ENCODE data around the gene TRPM2.

The TRPM2 gene

DNA sequence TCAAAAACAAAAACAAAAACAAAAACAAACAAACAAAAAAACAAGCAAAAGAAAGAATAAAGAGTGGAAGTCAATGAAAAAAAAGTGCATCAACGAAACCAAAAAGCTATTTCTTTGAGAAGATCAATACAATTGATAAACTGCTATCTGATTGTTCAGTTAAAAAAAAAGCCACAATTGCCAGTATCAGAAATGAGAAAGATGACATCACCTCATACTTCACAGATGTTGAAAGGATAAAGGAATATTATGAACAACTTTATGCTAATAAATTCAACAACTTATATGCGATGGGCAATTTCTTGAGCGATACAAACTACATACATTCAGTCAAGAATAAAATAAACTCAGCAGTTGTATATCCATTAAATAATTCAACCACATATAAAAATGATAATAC, 99.7 kb downstream of the TRPM2 start:
- H3K4me3 ChIP-seq (ENCODE audit: low read depth, low read length), result no peak overlapping the region
- DNase-seq (ENCODE audit: low read depth), result no peak
- TF ChIP-seq, protein P1, sequence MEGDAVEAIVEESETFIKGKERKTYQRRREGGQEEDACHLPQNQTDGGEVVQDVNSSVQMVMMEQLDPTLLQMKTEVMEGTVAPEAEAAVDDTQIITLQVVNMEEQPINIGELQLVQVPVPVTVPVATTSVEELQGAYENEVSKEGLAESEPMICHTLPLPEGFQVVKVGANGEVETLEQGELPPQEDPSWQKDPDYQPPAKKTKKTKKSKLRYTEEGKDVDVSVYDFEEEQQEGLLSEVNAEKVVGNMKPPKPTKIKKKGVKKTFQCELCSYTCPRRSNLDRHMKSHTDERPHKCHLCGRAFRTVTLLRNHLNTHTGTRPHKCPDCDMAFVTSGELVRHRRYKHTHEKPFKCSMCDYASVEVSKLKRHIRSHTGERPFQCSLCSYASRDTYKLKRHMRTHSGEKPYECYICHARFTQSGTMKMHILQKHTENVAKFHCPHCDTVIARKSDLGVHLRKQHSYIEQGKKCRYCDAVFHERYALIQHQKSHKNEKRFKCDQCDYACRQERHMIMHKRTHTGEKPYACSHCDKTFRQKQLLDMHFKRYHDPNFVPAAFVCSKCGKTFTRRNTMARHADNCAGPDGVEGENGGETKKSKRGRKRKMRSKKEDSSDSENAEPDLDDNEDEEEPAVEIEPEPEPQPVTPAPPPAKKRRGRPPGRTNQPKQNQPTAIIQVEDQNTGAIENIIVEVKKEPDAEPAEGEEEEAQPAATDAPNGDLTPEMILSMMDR (IDR thresholded peaks at IDR 0.05; ENCODE audit: low read depth, low read length), result no peak
- TF ChIP-seq MYC (IDR thresholded peaks at IDR 0.05; ENCODE audit: low read depth, low read length) (no peak), POLR2A (IDR thresholded peaks at IDR 0.05; ENCODE audit: extremely low read depth, insufficient read length) (no peak), MAX (IDR thresholded peaks at IDR 0.05; ENCODE audit: low read depth, low read length) (no peak)

DNA sequence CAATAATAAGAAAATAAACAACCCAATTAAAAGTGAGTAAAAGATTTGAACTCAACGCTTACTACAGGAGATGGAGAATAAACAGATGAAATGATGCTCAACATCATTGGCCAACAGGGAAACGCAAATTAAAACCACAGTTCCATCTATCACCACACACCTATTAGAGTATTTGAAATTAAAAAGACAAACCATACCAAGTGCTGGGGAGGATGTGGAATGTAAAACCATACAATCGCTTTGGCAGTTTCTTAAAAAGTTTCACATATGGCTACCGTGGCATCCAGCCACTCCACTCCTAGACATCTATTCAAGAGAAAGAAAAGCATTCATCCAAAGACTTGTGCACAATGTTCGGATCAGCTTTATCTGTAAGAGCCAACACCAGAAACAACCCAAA, 100.6 kb downstream of the TRPM2 start:
- DNase-seq (ENCODE audit: low read depth), result no peak
- no peak overlapping the region for H3K4me3 ChIP-seq (ENCODE audit: low read depth, low read length)
- TF ChIP-seq MYC (IDR thresholded peaks at IDR 0.05; ENCODE audit: low read depth, low read length) (no peak), MAX (IDR thresholded peaks at IDR 0.05; ENCODE audit: low read depth, low read length) (no peak), POLR2A (IDR thresholded peaks at IDR 0.05; ENCODE audit: extremely low read depth, insufficient read length) (no peak)
- TF ChIP-seq, protein P1 (IDR thresholded peaks at IDR 0.05; ENCODE audit: low read depth, low read length), result no peak

DNA sequence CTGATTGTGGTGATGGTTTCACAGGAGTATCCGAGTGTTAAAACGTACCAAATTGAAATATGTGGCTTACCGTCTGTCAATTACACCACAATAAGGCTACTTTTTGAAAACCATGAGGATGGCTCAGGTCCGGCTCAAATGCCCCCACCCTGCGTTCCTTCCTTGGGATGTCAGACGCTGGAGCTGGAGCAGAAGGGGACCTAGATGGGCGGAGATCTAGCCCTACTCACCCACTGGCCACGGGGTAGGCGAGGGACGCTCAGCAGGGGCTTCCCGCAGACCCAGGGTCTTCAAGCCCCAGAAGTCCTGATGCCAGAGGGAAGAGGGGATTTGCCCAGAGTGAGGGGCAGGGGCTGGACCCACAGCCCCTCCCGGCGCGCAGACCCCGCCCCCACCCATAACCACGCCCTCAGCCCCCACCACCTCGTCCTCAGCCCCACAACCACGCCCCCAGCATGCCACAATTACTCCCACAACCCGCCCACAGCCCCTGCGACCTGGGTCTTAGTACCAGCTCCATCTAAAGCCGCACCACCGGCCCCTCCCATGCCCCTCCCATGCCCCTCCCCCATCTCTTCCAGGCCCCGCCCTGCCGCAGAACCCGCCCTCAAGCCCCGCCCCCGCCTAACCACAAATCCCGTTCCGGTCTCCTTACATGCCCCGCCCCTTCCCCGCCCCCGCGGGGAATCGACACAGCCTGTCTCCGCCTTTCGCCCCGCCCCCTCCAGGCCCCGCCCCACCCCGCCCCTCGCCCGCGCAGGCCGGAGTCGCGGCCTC, 101.5 kb downstream of the TRPM2 start, which contains the start of gene LRRC3:
Gene LRRC3, plus strand, starts transcription at position 764 of the 777 bp plus-strand sequence. CDS start 1,135 bp downstream, outside the sequence.
- no peak within 1 kb of the TSS for H3K4me3 ChIP-seq (ENCODE audit: low read depth, low read length)
- TF ChIP-seq MYC (IDR thresholded peaks at IDR 0.05; ENCODE audit: low read depth, low read length), result no peak
- TF ChIP-seq, protein P1 (IDR thresholded peaks at IDR 0.05; ENCODE audit: low read depth, low read length), result no peak
- no peak for TF ChIP-seq POLR2A (IDR thresholded peaks at IDR 0.05; ENCODE audit: extremely low read depth, insufficient read length)
- no peak for TF ChIP-seq MAX (IDR thresholded peaks at IDR 0.05; ENCODE audit: low read depth, low read length)
- DNase-seq (ENCODE audit: low read depth), result peak; percentile 59

GRCh38 chr21:44455524-44456213, 102.2 kb downstream of the TRPM2 start:
- no peak for TF ChIP-seq MAX (IDR thresholded peaks at IDR 0.05; ENCODE audit: low read depth, low read length)
- no peak for TF ChIP-seq MYC (IDR thresholded peaks at IDR 0.05; ENCODE audit: low read depth, low read length)
- TF ChIP-seq POLR2A (IDR thresholded peaks at IDR 0.05; ENCODE audit: extremely low read depth, insufficient read length), result no peak
- TF ChIP-seq, protein P1 (IDR thresholded peaks at IDR 0.05; ENCODE audit: low read depth, low read length), result no peak
- no peak overlapping the region for H3K4me3 ChIP-seq (ENCODE audit: low read depth, low read length)
- DNase-seq (ENCODE audit: low read depth), result peak; percentile 31

DNA sequence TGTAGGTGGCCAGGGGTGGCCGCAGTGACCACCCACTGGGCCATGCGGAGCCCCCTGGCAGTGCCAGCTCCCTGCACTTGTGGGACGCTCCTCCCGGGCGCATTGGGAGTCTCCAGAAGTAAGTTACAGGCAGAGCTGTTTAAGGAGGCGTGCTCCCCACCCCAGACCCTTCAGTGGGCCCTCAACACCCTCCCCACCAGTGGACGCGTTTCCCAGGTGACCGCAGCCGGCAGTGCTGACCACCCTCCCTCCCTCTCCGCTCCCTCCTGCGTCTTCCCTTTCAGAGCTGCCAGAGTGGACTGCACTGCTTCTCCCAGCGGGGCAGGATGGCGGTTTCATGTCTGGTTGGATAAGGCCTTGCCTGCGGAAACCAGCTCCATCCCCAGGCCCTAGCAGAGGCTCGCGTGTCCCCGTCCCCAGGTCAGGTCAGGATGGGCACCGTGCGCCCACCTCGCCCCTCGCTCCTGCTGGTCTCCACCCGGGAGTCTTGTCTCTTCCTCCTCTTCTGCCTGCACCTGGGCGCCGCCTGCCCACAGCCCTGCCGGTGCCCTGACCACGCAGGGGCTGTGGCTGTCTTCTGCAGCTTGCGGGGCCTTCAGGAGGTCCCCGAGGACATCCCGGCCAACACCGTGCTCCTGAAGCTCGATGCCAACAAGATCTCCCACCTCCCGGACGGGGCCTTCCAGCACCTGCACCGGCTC, 102.9 kb downstream of the TRPM2 start:
- DNase-seq (ENCODE audit: low read depth), result no peak
- no peak overlapping the region for H3K4me3 ChIP-seq (ENCODE audit: low read depth, low read length)
- TF ChIP-seq, protein P1 (IDR thresholded peaks at IDR 0.05; ENCODE audit: low read depth, low read length), result no peak
- TF ChIP-seq POLR2A (IDR thresholded peaks at IDR 0.05; ENCODE audit: extremely low read depth, insufficient read length), result no peak
- no peak for TF ChIP-seq MYC (IDR thresholded peaks at IDR 0.05; ENCODE audit: low read depth, low read length)
- no peak for TF ChIP-seq MAX (IDR thresholded peaks at IDR 0.05; ENCODE audit: low read depth, low read length)

Data from NB4 (cell line).